Omental fat pad (tissue), 4 donors: ENCODE results near the gene FAM107B. TPM values are rescaled to one million over a fixed set of nuclear protein-coding genes. Genes with fewer than 3 reads are reported as not detected.

Experiments
- ATAC-seq: fragments of 150-250 bp; one replicate; pipeline ENCODE4 v1.9.1; 2016; ENCODE audit warnings: mild to moderate bottlenecking, moderate library complexity; ENCODE audit not compliant: low FRiP score
- DNase-seq: peaks from one replicate; pipeline ENCODE4 v3.0.0-alpha.2; 2019; ENCODE audit warnings: low spot score
- CTCF ChIP-seq, 3 donors: fragments of 450-650 bp; IDR thresholded peaks; one replicate each; pipeline ENCODE4 v1.5.1; 2016 to 2017; ENCODE audit warnings: antibody characterized with exemption in 3 of 3, mild to moderate bottlenecking in 3 of 3, moderate library complexity in 2 of 3
- total RNA-seq, 4 donors: library from RNA; depleted of rRNA; stranded (reverse); fragments of >200 nt; gene quantifications; one replicate each; pipeline ENCODE4 v1.1.0, GENCODE V29; 2016

FAM107B gene
- total RNA-seq, 4 donors from 2014 or later, result 27.3 to 77.5 (median 53.7) TPM

DNA sequence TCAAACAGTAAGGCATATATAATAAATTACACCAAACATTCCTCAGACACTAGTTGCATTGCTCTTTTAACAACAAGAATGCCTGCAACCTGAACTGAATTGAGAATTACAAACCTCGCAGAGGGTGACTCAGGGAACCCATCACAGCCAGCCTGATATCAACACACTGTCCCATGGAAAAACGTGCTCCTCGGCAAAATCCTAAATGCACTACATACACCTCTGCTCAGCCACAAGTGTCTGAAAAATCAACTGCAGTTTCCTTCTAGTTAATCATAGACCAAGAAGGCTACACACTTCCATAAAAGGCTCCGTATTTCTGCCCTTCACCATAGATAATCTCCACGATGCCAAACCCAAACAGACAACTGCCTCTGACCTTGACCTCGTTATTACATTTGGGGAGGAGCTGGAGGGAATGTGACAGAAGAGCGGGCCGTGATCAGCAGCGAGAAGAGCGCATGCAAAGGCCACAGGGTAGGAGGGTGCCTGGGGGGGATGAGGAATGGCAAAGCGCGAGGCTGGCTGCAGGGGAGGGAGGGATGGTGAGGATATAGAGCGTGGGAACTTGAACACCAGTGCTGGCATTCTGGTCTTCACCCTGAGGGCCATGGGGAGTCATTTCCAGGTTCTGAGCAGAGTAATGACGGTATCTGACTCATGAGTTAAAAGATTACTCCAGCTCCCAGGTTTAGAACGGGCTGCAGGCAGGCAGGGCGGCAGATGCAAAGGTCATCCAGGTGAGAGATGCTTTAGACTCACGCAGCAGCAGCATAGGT lies 242.0 kb downstream of the FAM107B start:
- ATAC-seq, result no peak

GRCh38 chr10:14531974-14532373 lies 242.7 kb downstream of the FAM107B start:
- TF ChIP-seq CTCF (IDR thresholded peaks at IDR 0.05), result no peak
- ATAC-seq (no peak), DNase-seq (no peak)

More for the DNA sequence above, 242.0 kb downstream of the FAM107B start:
- no peak for TF ChIP-seq CTCF (IDR thresholded peaks at IDR 0.05)
- DNase-seq, result no peak

- ATAC-seq (no peak), DNase-seq (no peak)
- no peak for TF ChIP-seq CTCF (IDR thresholded peaks at IDR 0.05)
These were observed 244.2 kb downstream of the FAM107B start for GRCh38 chr10:14530465-14530864.

- ATAC-seq (no peak), DNase-seq (no peak)
- no peak for TF ChIP-seq CTCF (IDR thresholded peaks at IDR 0.05)
These were observed 245.3 kb downstream of the FAM107B start for GRCh38 chr10:14529351-14529750.

GRCh38 chr10:14528450-14528849 lies 246.2 kb downstream of the FAM107B start:
- no peak for ATAC-seq
- no peak for TF ChIP-seq CTCF (IDR thresholded peaks at IDR 0.05)
- DNase-seq, result no peak

DNA sequence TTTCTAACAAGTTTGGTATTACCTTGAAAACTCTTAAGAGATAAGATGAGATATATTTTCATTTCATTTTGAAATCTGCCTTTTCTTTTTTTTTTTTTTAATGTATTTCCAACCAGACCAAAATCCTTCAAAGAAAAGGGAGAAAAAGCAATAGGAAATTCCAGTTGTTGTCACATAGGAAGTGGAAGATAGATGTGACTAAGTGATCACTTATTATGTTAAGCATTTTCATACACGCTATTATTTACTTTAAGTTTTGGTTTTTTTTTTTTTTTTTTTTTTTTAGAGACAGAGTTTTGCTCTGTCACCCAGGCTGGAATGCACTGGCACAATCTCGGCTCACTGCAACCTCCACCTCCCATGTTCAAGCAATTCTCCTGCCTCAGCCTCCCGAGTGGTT lies 246.8 kb downstream of the FAM107B start:
- DNase-seq (no peak), ATAC-seq (no peak)
- TF ChIP-seq CTCF (IDR thresholded peaks at IDR 0.05), result no peak
